ENCODE results near the gene NOP14. TPM values are rescaled to one million over a fixed set of nuclear protein-coding genes. Genes with fewer than 3 reads are reported as not detected.

Gene NOP14
- total RNA-seq, 1 donor from 2014 or later = 31.5 TPM

- DNase-seq (ENCODE audit: low spot score, unreplicated experiment) = no peak
- H3K27ac Mint-ChIP-seq = no peak overlapping the region
- H3K4me1 Mint-ChIP-seq (ENCODE audit: low read depth) = peaks cover 20% of the 10 kb centered on the region
- H3K36me3 Mint-ChIP-seq (ENCODE audit: insufficient read depth) = peaks cover 35% of the 10 kb centered on the region
- peaks cover 6% of the 10 kb centered on the region for H3K9me3 Mint-ChIP-seq (ENCODE audit: low read depth)
- no peaks in the 10 kb centered on the region for H3K27me3 Mint-ChIP-seq
- no peak for TF ChIP-seq CTCF (IDR thresholded peaks at IDR 0.05; ENCODE audit: unreplicated experiment)
- no peak overlapping the region for H3K4me3 Mint-ChIP-seq (ENCODE audit: low read depth)
Measured at GRCh38 chr4:2913168-2913567, 50.0 kb downstream of the NOP14 start.

- no peak for DNase-seq (ENCODE audit: low spot score, unreplicated experiment)
- peaks cover 32% of the 10 kb centered on the region for H3K4me1 Mint-ChIP-seq (ENCODE audit: low read depth)
- TF ChIP-seq CTCF (IDR thresholded peaks at IDR 0.05; ENCODE audit: unreplicated experiment) = no peak
- no peak overlapping the region for H3K4me3 Mint-ChIP-seq (ENCODE audit: low read depth)
- no peak overlapping the region for H3K27ac Mint-ChIP-seq
- H3K27me3 Mint-ChIP-seq = no peaks in the 10 kb centered on the region
- peaks cover 25% of the 10 kb centered on the region for H3K36me3 Mint-ChIP-seq (ENCODE audit: insufficient read depth)
- H3K9me3 Mint-ChIP-seq (ENCODE audit: low read depth) = no peaks in the 10 kb centered on the region
Measured at GRCh38 chr4:2911868-2912267, 51.3 kb downstream of the NOP14 start.

GRCh38 chr4:2910409-2910808, 52.8 kb downstream of the NOP14 start:
- TF ChIP-seq CTCF (IDR thresholded peaks at IDR 0.05; ENCODE audit: unreplicated experiment) = peak; percentile 29
- DNase-seq (ENCODE audit: low spot score, unreplicated experiment) = no peak
- H3K4me1 Mint-ChIP-seq (ENCODE audit: low read depth) = peaks cover 45% of the 10 kb centered on the region
- no peaks in the 10 kb centered on the region for H3K27me3 Mint-ChIP-seq
- no peaks in the 10 kb centered on the region for H3K9me3 Mint-ChIP-seq (ENCODE audit: low read depth)
- no peak overlapping the region for H3K27ac Mint-ChIP-seq
- peaks cover 22% of the 10 kb centered on the region for H3K36me3 Mint-ChIP-seq (ENCODE audit: insufficient read depth)
- H3K4me3 Mint-ChIP-seq (ENCODE audit: low read depth) = no peak overlapping the region

- Mint-ChIP-seq H3K36me3 (ENCODE audit: insufficient read depth) (peaks cover 23% of the 10 kb centered on the region), H3K27me3 (no peaks in the 10 kb centered on the region), H3K4me3 (ENCODE audit: low read depth) (no peak overlapping the region), H3K27ac (peak overlapping the region; percentile 67), H3K9me3 (ENCODE audit: low read depth) (no peaks in the 10 kb centered on the region), H3K4me1 (ENCODE audit: low read depth) (peaks cover 46% of the 10 kb centered on the region)
- no peak for DNase-seq (ENCODE audit: low spot score, unreplicated experiment)
- no peak for TF ChIP-seq CTCF (IDR thresholded peaks at IDR 0.05; ENCODE audit: unreplicated experiment)
Measured at GRCh38 chr4:2909583-2909982, 53.6 kb downstream of the NOP14 start.

GRCh38 chr4:2908686-2909085, 54.5 kb downstream of the NOP14 start:
- Mint-ChIP-seq H3K27ac (peak overlapping the region; percentile 96), H3K4me3 (ENCODE audit: low read depth) (no peak overlapping the region), H3K36me3 (ENCODE audit: insufficient read depth) (peaks cover 28% of the 10 kb centered on the region), H3K27me3 (no peaks in the 10 kb centered on the region), H3K9me3 (ENCODE audit: low read depth) (no peaks in the 10 kb centered on the region), H3K4me1 (ENCODE audit: low read depth) (peaks cover 46% of the 10 kb centered on the region)
- TF ChIP-seq CTCF (IDR thresholded peaks at IDR 0.05; ENCODE audit: unreplicated experiment) = no peak
- no peak for DNase-seq (ENCODE audit: low spot score, unreplicated experiment)
